Esophagus muscularis mucosa (tissue), 4 donors: ENCODE results near the gene NEDD9. TPM values are rescaled to one million over a fixed set of nuclear protein-coding genes. Genes with fewer than 3 reads are reported as not detected.

ENCODE experiments used
- DNase-seq: peaks from one replicate; pipeline ENCODE4 v3.0.0-alpha.2; 2017; ENCODE audit errors: extremely low spot score
- H3K27ac ChIP-seq, 4 donors: fragments of 200-600 bp; sonication (generic); replicated peaks in 1 of 4; 1 replicate in 3 of 4; 2 replicates in 1 of 4; pipeline ENCODE4 v1.5.1; 2016 to 2019; ENCODE audit warnings: mild to moderate bottlenecking in 1 of 4
- H3K27me3 ChIP-seq, 4 donors: fragments of 200-600 bp; sonication (generic); one replicate each; pipeline versions ENCODE4 v1.5.1 to v1.6.0; 2016 to 2019
- H3K36me3 ChIP-seq, 4 donors: fragments of 200-600 bp; sonication (generic); one replicate each; pipeline ENCODE4 v1.5.1; 2016 to 2019
- H3K4me1 ChIP-seq, 4 donors: fragments of 200-600 bp; sonication (generic); one replicate each; pipeline ENCODE4 v1.5.1; 2016 to 2019
- H3K4me3 ChIP-seq, 4 donors: fragments of 200-600 bp; sonication (generic); 1 replicate in 2 of 4; 2 replicates in 2 of 4; pipeline ENCODE4 v1.5.1; 2016 to 2019; ENCODE audit warnings: mild to moderate bottlenecking in 4 of 4, moderate library complexity in 1 of 4
- H3K9me3 ChIP-seq, 4 donors: fragments of 200-600 bp; sonication (generic); 1 replicate in 3 of 4; 2 replicates in 1 of 4; pipeline ENCODE4 v1.5.1; 2016 to 2019
- EP300 ChIP-seq: sonication (generic); formaldehyde crosslinking; IDR thresholded peaks from one replicate; pipeline ENCODE4 v1.6.1; 2017; ENCODE audit warnings: antibody characterized with exemption
- POLR2A ChIP-seq: fragments of 450-650 bp; IDR thresholded peaks from one replicate; pipeline ENCODE4 v1.6.1; 2017; ENCODE audit warnings: antibody characterized with exemption, moderate library complexity, mild to moderate bottlenecking, low read depth
- POLR2AphosphoS5 ChIP-seq, 2 donors: sonication (generic); formaldehyde crosslinking; IDR thresholded peaks; one replicate each; pipeline ENCODE4 v1.6.1; 2017; ENCODE audit warnings: antibody characterized with exemption in 2 of 2
- WGBS: methylation state at CpG from one replicate; pipeline ENCODE4 v1.1.5; 2018; 5-methylcytosine and 5-hydroxymethylcytosine counted together
- intact Hi-C: fragments of 100-400 bp; cut with DNase I; formaldehyde crosslinking; loops from one replicate; pipeline ENCODE4 v1.15.1; 2023
- total RNA-seq, 4 donors: library from RNA; depleted of rRNA; stranded (reverse); fragments of >200 nt; gene quantifications; one replicate each; pipeline versions ENCODE4 v1.1.0 to v1.2.1, GENCODE V29; 2016
- TF ChIP-seq, protein P1 (sequence below), 3 experiments: fragments of 200-600 bp in 2 of 3; fragments of 450-650 bp in 1 of 3; sonication (generic) in 2 of 3; IDR thresholded peaks; one replicate each; pipeline ENCODE4 v1.5.1; 2017 to 2019; ENCODE audit warnings: antibody characterized with exemption in 3 of 3, mild to moderate bottlenecking in 2 of 3, moderate library complexity in 1 of 3

The NEDD9 gene
- total RNA-seq, 4 donors from 2014 or later: 18.3 to 47.2 (median 32.9) TPM

GRCh38 chr6:11204005-11204399, 28.5 kb downstream of the NEDD9 start:
- 99% methylated on average over 4 of the region's 4 CpGs for WGBS
- peaks cover 0 to under 1% (median 0%) of the 10 kb centered on the region in 4 donors for H3K27me3 ChIP-seq
- no peak overlapping the region for H3K4me3 ChIP-seq
- H3K36me3 ChIP-seq: peaks cover 0 to 70% (median 0%) of the 10 kb centered on the region in 4 donors
- no peaks in the 10 kb centered on the region for H3K9me3 ChIP-seq
- TF ChIP-seq POLR2A (no peak), POLR2AphosphoS5 (IDR thresholded peaks at IDR 0.05) (no peak), EP300 (no peak)
- TF ChIP-seq, protein P1, sequence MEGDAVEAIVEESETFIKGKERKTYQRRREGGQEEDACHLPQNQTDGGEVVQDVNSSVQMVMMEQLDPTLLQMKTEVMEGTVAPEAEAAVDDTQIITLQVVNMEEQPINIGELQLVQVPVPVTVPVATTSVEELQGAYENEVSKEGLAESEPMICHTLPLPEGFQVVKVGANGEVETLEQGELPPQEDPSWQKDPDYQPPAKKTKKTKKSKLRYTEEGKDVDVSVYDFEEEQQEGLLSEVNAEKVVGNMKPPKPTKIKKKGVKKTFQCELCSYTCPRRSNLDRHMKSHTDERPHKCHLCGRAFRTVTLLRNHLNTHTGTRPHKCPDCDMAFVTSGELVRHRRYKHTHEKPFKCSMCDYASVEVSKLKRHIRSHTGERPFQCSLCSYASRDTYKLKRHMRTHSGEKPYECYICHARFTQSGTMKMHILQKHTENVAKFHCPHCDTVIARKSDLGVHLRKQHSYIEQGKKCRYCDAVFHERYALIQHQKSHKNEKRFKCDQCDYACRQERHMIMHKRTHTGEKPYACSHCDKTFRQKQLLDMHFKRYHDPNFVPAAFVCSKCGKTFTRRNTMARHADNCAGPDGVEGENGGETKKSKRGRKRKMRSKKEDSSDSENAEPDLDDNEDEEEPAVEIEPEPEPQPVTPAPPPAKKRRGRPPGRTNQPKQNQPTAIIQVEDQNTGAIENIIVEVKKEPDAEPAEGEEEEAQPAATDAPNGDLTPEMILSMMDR (IDR thresholded peaks at IDR 0.05): no peak
- peaks cover 40 to 61% (median 41%) of the 10 kb centered on the region in 4 donors for H3K4me1 ChIP-seq
- intact Hi-C loops: no loop called here
- no peak overlapping the region for H3K27ac ChIP-seq
- DNase-seq: no peak

DNA sequence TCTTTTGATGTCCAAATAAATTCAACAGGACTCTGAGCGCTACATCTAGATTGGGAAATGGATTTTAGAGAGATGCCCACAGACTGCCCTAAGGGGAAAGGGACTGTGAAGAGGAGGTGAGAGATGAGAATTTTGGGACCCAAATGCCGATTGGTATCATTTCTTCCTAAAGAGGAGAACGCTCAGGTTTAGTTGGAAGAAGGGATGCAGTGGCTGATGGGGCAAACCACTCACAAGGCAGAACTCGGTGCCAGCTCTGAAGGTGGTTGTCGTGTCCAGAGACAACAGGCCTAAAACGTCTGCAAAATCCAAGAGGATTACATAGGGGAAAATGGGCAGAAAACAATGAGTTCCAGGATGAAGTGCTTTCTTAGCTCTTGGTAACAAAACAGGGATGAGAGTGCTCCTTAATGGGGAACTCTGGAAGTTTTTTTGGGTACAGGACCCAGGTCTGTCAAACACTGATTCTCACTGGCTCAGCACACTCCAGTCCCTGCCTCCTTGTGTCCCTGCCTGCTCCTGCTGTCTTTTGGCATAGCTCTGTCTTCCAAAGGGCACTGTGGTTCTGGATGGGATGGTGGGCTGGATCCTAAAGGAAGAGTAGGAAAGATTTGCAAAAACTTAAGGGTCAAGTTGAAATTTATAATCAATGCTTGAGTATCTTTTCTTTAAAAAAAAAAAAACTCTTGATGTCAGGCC, 29.0 kb downstream of the NEDD9 start:
- H3K27me3 ChIP-seq: peaks cover 0 to 4% (median 0%) of the 10 kb centered on the region in 4 donors
- H3K9me3 ChIP-seq: no peaks in the 10 kb centered on the region
- no peak overlapping the region for H3K4me3 ChIP-seq
- peaks cover 0 to 75% (median 0%) of the 10 kb centered on the region in 4 donors for H3K36me3 ChIP-seq
- no peak for DNase-seq
- intact Hi-C loops: no loop called here
- no peak for TF ChIP-seq EP300
- TF ChIP-seq, protein P1 (IDR thresholded peaks at IDR 0.05): no peak
- no peak for TF ChIP-seq POLR2A
- no peak for TF ChIP-seq POLR2AphosphoS5 (IDR thresholded peaks at IDR 0.05)
- WGBS: 89% methylated on average over 6 of the region's 6 CpGs
- peak overlapping the region in 2 of 4 donors; percentile 8 to 15 for H3K27ac ChIP-seq
- H3K4me1 ChIP-seq: peaks cover 40 to 64% (median 41%) of the 10 kb centered on the region in 4 donors

DNA sequence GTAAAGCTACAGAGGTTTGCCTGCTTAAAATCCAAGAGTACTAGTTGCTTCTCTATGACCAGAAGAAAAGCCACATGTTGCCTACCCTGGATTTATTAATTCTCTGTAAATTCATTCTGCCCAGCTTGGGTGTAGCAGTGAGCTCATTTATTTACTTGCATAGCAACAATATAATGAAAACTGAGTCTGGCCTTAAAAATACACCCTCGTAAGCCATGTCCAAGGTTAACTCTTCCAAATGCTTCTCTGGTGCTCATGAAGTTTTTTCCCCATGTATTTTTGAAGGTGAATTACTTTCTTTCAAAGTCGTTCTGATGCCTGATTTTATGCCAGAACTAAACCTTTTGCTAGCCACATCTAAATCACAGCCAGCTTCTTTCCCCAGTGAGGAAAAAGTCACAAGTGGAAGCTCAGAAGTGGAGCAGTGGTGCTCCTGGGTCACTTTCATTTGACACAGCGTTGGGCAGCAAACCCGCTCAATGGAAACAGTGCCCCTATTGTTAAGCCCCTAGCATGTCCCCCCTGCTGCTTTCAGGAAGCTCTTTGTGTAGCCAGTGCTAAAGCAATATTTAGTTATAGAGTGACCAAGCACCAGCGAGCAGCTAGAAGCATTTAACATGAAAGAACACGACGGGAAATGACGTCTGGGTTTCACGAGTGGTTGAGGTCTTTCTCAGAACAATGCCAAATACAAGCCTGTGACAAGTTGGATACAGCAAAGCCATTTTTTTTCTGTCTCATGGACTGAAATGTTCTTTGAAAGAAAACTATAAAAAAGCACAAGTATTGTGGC, 29.8 kb downstream of the NEDD9 start:
- no peak for DNase-seq
- Histone ChIP-seq H3K4me3 (no peak overlapping the region), H3K36me3 (peaks cover 0 to 73% (median 0%) of the 10 kb centered on the region in 4 donors), H3K4me1 (peaks cover 37 to 64% (median 40%) of the 10 kb centered on the region in 4 donors), H3K27me3 (peaks cover 0 to 4% (median 0%) of the 10 kb centered on the region in 4 donors), H3K9me3 (no peaks in the 10 kb centered on the region), H3K27ac (peak overlapping the region in 3 of 4 donors; percentile 0 to 15 (median 8))
- TF ChIP-seq POLR2A: no peak
- TF ChIP-seq EP300: no peak
- TF ChIP-seq, protein P1 (IDR thresholded peaks at IDR 0.05): no peak
- no peak for TF ChIP-seq POLR2AphosphoS5 (IDR thresholded peaks at IDR 0.05)
- intact Hi-C loops: no loop called here
- 72% methylated on average over 9 of the region's 9 CpGs for WGBS

GRCh38 chr6:11201772-11202512, 30.5 kb downstream of the NEDD9 start:
- TF ChIP-seq, protein P1 (IDR thresholded peaks at IDR 0.05): no peak
- TF ChIP-seq POLR2A: no peak
- no peak for TF ChIP-seq POLR2AphosphoS5 (IDR thresholded peaks at IDR 0.05)
- TF ChIP-seq EP300: no peak
- Histone ChIP-seq H3K36me3 (peaks cover 0 to 71% (median 0%) of the 10 kb centered on the region in 4 donors), H3K4me3 (no peak overlapping the region), H3K27me3 (peaks cover 0 to 4% (median 0%) of the 10 kb centered on the region in 4 donors), H3K4me1 (peaks cover 29 to 68% (median 39%) of the 10 kb centered on the region in 4 donors), H3K27ac (peak overlapping the region in 2 of 4 donors; percentile 0 to 8), H3K9me3 (no peaks in the 10 kb centered on the region)
- 52% methylated on average over 4 of the region's 4 CpGs for WGBS
- intact Hi-C loops: no loop called here
- no peak for DNase-seq
